Gastroesophageal sphincter (tissue), 4 donors: Measurements from ENCODE around the gene HSF5. TPM values are rescaled to one million over a fixed set of nuclear protein-coding genes. Genes with fewer than 3 reads are reported as not detected.
A peak's percentile ranks its signal among the peaks of the same experiment; 100 is the strongest.

Experiments
- ATAC-seq: fragments of 150-250 bp; one replicate; pipeline ENCODE4 v1.9.1; 2016; ENCODE audit warnings: mild to moderate bottlenecking, moderate library complexity
- H3K27ac ChIP-seq, 4 donors: fragments of 200-600 bp; sonication (generic) in 3 of 4; 1 replicate in 3 of 4; 2 replicates in 1 of 4; pipeline ENCODE4 v1.5.1; 2016 to 2019
- H3K27me3 ChIP-seq: fragments of 200-600 bp; sonication (generic); one replicate; pipeline ENCODE4 v1.5.1; 2019
- H3K36me3 ChIP-seq, 2 donors: fragments of 200-600 bp; sonication (generic); one replicate each; pipeline ENCODE4 v1.5.1; 2019; ENCODE audit warnings: control low read depth in 1 of 2
- H3K4me1 ChIP-seq, 3 donors: fragments of 200-600 bp; sonication (generic); 1 replicate in 2 of 3; 2 replicates in 1 of 3; pipeline ENCODE4 v1.5.1; 2016 to 2019; ENCODE audit warnings: control low read depth in 2 of 3
- H3K4me3 ChIP-seq, 2 donors: fragments of 200-600 bp; sonication (generic); one replicate each; pipeline ENCODE4 v1.5.1; 2019; ENCODE audit warnings: mild to moderate bottlenecking in 1 of 2, moderate library complexity in 1 of 2
- H3K9me3 ChIP-seq, 3 donors: fragments of 200-600 bp; sonication (generic); one replicate each; pipeline ENCODE4 v1.5.1; 2017 to 2019; ENCODE audit warnings: control low read depth in 2 of 3
- EP300 ChIP-seq: sonication (generic); formaldehyde crosslinking; IDR thresholded peaks from one replicate; pipeline ENCODE4 v1.6.1; 2017; ENCODE audit warnings: antibody characterized with exemption, mild to moderate bottlenecking
- POLR2A ChIP-seq, 2 donors: fragments of 450-650 bp; IDR thresholded peaks; one replicate each; pipeline ENCODE4 v1.6.1; 2017; ENCODE audit warnings: antibody characterized with exemption in 2 of 2, mild to moderate bottlenecking in 2 of 2, moderate library complexity in 1 of 2
- POLR2AphosphoS5 ChIP-seq: sonication (generic); formaldehyde crosslinking; IDR thresholded peaks from one replicate; pipeline ENCODE4 v1.6.1; 2017; ENCODE audit warnings: antibody characterized with exemption
- WGBS, 2 donors: methylation state at CpG; one replicate each; pipeline ENCODE4 v1.1.5; 2018; ENCODE audit warnings: low coverage in 1 of 2; 5-methylcytosine and 5-hydroxymethylcytosine counted together
- total RNA-seq, 4 donors: library from RNA; depleted of rRNA; stranded (reverse); fragments of >200 nt; gene quantifications; one replicate each; pipeline ENCODE4 v1.1.0, GENCODE V29; 2016
- TF ChIP-seq, protein P1 (sequence below), 4 experiments: fragments of 200-600 bp in 2 of 4; fragments of 450-650 bp in 2 of 4; sonication (generic) in 1 of 4; IDR thresholded peaks; one replicate each; pipeline ENCODE4 v1.5.1; 2017 to 2019; ENCODE audit warnings: antibody characterized with exemption in 4 of 4, mild to moderate bottlenecking in 2 of 4, moderate library complexity in 2 of 4

The HSF5 gene
- total RNA-seq, 4 donors from 2014 or later = 0.13 TPM; not detected in 3

DNA sequence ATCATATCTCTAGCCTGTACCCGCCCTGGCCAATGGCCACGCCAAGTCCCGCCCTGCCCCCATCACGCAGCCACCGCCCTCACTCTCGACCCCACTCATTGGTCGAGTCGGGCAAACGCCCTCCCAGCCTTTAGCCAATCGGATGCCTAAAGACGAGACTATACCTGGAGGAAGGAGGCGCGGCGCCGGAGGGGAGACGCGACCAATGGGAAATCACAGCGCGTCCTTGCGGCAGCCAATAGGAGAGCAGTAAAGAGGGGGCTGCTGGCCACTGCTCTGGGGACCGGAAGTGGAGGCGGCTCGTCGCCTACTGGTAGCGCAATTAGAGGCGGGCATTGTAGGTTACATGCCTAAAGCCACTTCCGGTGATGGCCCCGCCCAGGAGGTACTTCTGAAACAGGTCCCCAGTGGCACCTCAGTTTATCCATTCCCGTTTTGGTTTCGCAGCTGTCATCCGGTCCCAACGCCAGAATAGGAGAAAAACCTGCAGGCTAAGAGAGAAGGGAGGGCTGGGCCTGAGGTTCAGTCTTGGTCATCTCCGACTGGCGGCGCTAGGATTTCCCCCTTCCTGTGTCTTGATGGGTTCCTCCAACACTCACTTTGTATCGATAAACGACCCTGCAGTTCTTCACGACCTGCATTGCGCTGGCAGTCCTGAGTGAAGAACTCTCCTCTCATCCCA is 29.9 kb upstream of the HSF5 start:
- TF ChIP-seq EP300 = no peak
- no peak for TF ChIP-seq POLR2AphosphoS5
- TF ChIP-seq, protein P1, sequence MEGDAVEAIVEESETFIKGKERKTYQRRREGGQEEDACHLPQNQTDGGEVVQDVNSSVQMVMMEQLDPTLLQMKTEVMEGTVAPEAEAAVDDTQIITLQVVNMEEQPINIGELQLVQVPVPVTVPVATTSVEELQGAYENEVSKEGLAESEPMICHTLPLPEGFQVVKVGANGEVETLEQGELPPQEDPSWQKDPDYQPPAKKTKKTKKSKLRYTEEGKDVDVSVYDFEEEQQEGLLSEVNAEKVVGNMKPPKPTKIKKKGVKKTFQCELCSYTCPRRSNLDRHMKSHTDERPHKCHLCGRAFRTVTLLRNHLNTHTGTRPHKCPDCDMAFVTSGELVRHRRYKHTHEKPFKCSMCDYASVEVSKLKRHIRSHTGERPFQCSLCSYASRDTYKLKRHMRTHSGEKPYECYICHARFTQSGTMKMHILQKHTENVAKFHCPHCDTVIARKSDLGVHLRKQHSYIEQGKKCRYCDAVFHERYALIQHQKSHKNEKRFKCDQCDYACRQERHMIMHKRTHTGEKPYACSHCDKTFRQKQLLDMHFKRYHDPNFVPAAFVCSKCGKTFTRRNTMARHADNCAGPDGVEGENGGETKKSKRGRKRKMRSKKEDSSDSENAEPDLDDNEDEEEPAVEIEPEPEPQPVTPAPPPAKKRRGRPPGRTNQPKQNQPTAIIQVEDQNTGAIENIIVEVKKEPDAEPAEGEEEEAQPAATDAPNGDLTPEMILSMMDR (IDR thresholded peaks at IDR 0.05) = no peak
- peak in 1 of 2 donors; percentile 62 for TF ChIP-seq POLR2A (IDR thresholded peaks at IDR 0.05)
- Histone ChIP-seq H3K9me3 (no peaks in the 10 kb centered on the region), H3K27ac (peak overlapping the region; percentile 90 to 99 (median 95)), H3K4me3 (peak overlapping the region; percentile 62 to 82), H3K27me3 (no peaks in the 10 kb centered on the region), H3K36me3 (peaks cover 0 to under 1% of the 10 kb centered on the region in 2 donors), H3K4me1 (peaks cover 0 to 61% (median 26%) of the 10 kb centered on the region in 3 donors)
- 0% methylated on average over 11 of the region's 39 CpGs; no CpG with 5 or more reads in 1 of the 2 donors for WGBS, 2 donors
- ATAC-seq = peak; percentile 94

DNA sequence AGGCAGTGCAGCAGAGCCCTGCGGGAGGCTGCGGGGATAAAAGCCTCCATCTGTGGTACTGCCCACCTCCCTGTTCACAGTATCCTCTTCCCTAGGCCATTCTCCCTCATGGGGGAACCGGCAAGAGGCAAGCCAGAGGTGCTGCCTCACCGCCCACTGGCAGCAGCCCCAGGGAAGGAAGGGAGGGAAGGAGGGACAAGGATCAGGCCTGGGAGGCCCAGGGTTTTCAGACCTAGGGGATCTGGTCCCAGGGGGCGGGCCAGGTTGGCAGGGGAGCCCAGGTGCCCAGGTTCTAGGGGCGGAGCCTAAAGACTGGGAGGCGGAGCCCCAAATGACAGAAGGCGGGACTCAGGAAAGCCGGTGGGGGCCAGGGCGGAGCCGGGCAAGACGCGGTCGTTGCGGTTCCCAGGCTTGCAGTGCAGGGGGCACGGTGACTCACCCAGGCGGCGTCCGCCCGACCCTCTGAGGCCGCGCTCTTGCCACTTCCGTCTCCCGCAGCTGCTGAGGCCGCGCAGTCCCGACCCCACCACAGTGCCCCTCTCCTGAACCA is 29.2 kb upstream of the HSF5 start:
- Histone ChIP-seq H3K36me3 (peaks cover 0 to 7% of the 10 kb centered on the region in 2 donors), H3K4me3 (peak overlapping the region; percentile 49 to 82), H3K27ac (peak overlapping the region; percentile 88 to 99 (median 95)), H3K27me3 (no peaks in the 10 kb centered on the region), H3K4me1 (peaks cover 0 to 67% (median 26%) of the 10 kb centered on the region in 3 donors), H3K9me3 (no peaks in the 10 kb centered on the region)
- TF ChIP-seq POLR2AphosphoS5 (peak; percentile 79), POLR2A (IDR thresholded peaks at IDR 0.05) (peak; percentile 67 to 71)
- TF ChIP-seq, protein P1 (IDR thresholded peaks at IDR 0.05) = no peak
- no peak for ATAC-seq
- 0% methylated on average over 19 of the region's 27 CpGs; no CpG with 5 or more reads in 1 of the 2 donors for WGBS, 2 donors

DNA sequence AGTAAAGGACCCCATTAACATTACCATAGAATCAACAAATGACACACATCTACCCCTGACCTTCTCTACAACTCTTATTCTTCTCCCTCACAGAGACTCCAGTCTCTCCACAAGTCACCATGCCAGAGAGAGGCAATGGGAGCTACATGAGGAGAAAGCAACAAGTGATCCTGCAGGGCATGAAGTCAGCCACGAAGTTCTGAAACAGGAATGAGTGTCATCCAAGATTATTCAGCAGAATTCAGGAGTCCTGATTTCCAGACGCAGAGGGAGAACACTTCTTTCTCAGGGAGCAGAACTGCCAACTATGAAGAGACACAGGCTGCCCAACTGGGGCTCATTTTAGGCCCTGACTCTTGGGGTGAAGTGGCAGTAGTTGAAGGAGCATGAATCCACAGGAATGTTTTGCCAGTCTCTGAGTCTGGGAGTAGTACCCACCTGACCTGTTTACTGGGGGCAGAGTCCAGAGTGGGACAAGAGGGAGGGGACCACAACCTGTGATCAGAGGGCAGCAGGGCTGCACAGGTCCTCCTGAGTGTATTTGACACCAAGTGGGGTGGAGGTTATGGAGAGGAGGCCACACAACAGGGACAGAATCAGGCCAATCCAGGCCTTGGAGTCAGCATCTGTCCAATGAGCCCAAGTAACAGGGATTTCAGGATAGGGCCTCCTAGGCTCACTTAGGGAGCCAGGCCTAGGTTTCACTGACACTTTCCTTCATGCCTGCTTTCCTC is 28.6 kb upstream of the HSF5 start:
- H3K9me3 ChIP-seq = no peaks in the 10 kb centered on the region
- no peaks in the 10 kb centered on the region for H3K27me3 ChIP-seq
- 50 to 60% methylated on average over 1 of the region's 2 CpGs for WGBS, 2 donors
- H3K27ac ChIP-seq = peak overlapping the region; percentile 88 to 99 (median 95)
- TF ChIP-seq, protein P1 (IDR thresholded peaks at IDR 0.05) = no peak
- no peak for TF ChIP-seq POLR2A (IDR thresholded peaks at IDR 0.05)
- no peak for TF ChIP-seq EP300
- no peak for TF ChIP-seq POLR2AphosphoS5
- H3K36me3 ChIP-seq = peaks cover 0 to 13% of the 10 kb centered on the region in 2 donors
- H3K4me1 ChIP-seq = peaks cover 0 to 67% (median 26%) of the 10 kb centered on the region in 3 donors
- ATAC-seq = no peak
- peak overlapping the region; percentile 49 to 82 for H3K4me3 ChIP-seq

DNA sequence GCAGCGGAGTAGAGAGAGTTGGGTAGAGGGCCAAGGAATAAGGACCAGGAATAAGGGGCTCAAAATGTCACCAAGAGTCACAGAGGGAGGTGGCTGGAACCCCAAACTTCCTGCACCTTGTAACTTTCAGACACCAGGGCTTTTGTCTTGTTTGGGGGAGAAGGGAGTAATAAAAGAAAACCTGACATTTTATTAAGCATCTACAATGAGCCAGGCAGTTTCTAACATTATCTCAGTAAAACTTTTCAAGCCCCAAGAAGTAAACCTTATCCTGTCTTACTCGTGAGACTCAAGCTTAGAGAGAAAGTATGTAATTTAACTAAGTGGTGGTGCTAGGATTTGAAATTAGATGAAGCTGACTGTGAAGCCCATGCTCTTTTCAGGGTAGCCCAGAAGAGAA is 27.1 kb upstream of the HSF5 start:
- WGBS, 2 donors = 26 to 43% methylated on average over 2 of the region's 2 CpGs
- H3K27me3 ChIP-seq = no peaks in the 10 kb centered on the region
- H3K27ac ChIP-seq = peak overlapping the region; percentile 32 to 99 (median 84)
- peak overlapping the region in 1 of 2 donors; percentile 75 for H3K4me3 ChIP-seq
- ATAC-seq = no peak
- TF ChIP-seq POLR2A (IDR thresholded peaks at IDR 0.05) (no peak), POLR2AphosphoS5 (no peak), EP300 (no peak)
- TF ChIP-seq, protein P1 (IDR thresholded peaks at IDR 0.05) = no peak
- peaks cover 0 to 29% of the 10 kb centered on the region in 2 donors for H3K36me3 ChIP-seq
- peaks cover 0 to 65% (median 26%) of the 10 kb centered on the region in 3 donors for H3K4me1 ChIP-seq
- no peaks in the 10 kb centered on the region for H3K9me3 ChIP-seq
